GM10847 (cell line): ENCODE measurements around the gene ADAMTS6.

Source experiments
- POLR2A ChIP-seq: IDR thresholded peaks from 2 replicates; pipeline ENCODE4 v1.6.1; 2011; ENCODE audit not compliant: insufficient read length; ENCODE audit errors: extremely low read depth

Gene ADAMTS6

DNA sequence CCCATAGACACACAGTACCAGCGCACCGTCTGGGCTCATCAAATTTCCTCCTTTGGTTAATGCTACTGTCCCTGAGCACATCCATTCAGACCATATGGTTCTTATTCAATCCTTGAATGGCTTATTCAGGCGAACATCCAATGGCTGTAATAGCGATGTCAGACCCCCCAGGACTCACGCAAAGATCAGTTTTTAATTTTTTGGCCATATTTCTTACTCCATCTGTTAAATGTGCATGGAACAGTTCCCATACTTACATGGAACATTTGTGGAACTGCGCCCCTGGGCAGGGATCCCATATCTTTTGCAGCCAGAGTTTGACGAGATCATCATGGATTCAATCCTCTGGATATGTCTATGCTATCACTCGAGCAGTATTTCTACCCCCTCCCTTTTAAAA is 213.2 kb downstream of the ADAMTS6 start:
- TF ChIP-seq POLR2A = no peak

DNA sequence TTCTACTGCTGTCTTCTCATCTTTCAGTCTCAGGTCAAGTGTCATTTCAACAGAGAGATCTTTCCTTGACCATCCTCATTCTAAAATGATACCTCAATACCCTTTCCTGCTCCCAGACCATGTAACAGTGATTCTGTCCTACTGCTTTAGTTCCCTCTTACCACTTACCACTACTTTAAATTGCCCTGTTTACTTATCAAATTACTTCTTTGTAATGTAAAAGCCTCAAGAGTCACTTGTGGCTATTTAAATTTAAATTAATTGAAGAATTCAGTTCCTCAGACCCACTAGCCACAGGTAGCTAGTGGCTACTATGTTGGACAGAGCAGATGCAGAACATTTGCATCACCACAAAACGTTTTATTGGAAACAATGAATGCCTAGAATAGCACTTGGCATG is 217.3 kb downstream of the ADAMTS6 start:
- TF ChIP-seq POLR2A = no peak

DNA sequence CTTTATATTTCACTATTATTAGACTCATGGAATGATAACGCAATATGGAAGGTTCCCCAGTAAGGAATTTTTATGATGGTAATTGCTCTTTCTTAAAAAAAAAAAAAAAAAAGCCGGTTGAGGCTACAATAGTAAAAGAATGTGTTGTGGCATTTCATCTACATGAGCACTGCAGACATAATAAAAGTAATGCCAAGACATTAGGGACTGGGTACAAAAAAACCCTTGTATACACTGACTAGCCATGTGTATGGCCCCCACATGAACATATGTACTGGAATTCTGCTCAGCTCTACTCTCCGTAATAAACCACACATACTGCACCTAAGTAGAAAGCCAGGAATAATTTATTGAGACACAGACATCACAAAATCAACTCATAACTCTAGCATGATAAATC is 218.4 kb downstream of the ADAMTS6 start:
- no peak for TF ChIP-seq POLR2A

DNA sequence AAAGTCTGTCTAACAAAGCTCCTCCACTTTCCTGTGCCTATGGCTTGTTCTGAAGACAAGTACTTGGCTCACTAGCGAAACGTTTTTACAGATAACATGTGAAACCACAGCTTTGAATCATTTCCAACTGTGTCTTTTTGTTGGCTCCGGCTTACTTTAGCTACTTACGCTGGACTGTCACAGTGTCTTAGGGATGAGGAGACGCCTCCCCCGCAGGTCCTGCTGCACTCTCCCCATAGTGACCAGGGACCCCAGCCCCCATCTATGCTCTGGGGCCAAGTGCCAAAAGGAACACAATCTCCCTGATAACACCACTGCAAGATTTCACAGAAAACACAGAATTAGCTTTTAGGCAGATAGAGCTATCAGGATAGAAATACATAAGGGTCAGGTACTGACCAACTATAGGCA is 219.1 kb downstream of the ADAMTS6 start:
- TF ChIP-seq POLR2A = no peak

DNA sequence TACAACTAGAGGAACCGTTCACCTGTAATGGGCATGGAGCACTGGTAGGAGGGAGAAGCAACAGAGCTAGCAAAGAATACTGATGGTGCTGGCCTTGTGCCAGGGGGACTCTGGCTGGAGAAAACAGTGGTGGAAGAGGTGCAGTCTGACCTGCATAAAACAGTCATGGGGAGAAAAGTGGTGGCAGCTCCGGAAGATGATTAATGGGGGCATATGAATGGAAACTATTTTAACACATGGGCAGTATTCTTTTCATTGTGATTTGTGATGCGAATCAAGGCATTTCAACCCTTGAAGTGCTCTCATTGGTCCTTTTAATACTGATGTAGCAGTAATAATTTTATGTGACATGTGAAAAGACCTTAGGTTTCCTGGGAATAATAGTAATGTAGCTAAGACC is 219.6 kb downstream of the ADAMTS6 start:
- no peak for TF ChIP-seq POLR2A

DNA sequence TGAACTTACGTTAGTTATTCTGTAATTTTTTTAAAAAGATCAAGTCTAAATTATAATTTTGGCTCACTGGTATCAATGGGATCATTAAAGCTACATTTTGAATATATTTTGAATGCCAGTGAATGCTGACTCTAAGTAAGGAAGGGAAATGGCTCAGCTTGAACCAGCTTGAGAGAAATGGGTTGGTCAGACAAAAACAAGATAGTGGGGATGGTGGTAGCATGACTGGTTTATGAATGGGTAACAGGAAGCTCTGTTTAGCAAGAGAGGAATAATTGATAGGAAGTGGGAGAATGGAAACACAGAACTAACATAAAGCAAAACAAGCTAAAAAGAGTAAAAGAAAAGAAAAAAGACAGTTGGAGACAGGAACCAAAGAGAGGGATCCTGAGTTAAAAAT is 220.2 kb downstream of the ADAMTS6 start:
- TF ChIP-seq POLR2A = no peak

DNA sequence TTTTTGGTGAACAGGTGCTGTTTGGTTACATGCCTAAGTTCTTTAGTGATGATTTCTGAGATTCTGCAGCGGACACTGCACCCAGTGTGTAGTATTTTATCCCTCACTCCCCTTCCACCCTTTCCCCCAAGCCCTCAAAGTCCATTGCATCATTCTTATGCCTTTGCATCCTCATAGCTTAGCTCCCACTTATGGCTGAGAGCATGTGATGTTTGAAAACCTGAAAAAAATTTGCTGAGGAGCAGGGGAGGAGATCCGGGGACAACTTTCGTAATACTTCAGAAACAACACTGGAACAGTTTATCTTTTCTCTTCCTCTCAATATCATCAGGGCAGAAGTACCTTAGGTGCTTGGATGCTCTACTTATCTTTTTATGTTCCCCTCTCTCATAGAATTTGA is 226.4 kb downstream of the ADAMTS6 start:
- TF ChIP-seq POLR2A = no peak

DNA sequence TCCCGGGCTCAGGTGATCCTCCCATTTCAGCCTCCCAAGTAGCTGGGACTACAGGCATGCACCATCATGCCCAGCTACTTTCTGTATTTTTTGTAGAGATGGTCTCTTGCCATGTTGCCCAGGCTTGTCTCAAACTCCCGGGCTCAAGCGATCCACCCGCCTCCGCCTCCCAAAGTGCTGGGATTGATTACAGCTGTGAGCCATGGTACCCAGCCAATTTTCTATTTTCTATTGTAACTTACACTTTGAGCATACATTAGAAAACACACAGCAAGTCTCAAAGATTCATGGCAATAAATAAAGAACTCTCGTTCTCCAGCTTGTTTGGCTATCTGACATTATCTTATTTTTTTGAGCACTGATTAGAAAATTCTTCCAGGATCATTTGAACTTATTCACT is 228.7 kb downstream of the ADAMTS6 start:
- no peak for TF ChIP-seq POLR2A

DNA sequence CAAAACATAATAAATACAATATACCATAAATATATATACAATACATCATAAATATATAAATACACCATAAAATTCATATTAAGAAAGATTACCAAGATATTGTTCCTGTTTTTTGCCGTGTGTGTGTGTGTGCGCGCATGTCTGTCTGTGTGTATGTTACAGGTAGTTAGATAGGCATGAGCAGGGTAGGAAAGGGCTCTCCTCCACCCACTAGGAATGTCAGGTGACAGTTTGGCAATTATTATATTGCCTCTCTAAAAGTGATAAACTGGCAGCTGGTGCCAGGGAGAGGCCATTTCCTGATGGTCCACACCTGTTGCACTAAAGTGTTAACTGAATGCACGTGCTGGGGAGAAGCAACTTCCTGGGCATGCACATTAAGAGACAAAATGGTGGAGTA is 232.8 kb downstream of the ADAMTS6 start:
- TF ChIP-seq POLR2A = no peak

DNA sequence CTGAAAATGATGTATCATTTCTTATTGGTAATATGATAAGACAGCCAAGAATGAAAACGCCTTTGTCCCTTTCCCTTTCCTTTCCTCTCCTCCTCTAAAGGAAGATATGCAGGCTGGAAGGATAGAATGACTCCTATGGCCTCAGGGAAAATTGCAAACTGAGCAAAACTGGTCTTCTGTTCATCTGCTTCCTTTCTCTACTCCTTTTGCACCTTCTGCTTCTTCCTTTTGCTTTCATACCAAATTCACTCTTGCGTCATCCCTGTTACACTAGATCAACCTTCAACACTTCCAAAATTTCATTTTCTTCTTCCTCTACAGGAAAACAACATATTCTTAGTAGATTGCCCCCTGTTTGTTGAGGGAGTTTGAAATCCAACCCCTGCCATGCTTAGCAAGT is 234.1 kb downstream of the ADAMTS6 start:
- TF ChIP-seq POLR2A = no peak

DNA sequence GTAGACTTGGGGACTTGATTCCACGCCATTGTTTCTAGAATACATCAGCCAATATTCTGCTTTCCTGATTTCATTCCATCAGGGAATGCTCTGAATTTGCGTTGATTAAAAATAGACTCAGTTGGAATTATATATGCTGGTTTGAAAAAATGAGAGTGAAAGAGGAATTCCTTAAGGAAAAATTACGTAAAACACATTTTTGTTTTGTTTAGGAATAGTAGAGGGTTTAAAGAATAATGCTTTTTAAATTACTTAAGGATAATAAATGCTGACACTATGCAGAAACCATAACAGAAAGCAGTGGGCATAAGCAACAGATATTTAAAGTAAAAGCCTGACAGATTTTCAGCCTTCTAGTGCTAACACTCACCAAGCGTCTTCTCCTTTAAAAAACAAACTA is 235.0 kb downstream of the ADAMTS6 start:
- no peak for TF ChIP-seq POLR2A

DNA sequence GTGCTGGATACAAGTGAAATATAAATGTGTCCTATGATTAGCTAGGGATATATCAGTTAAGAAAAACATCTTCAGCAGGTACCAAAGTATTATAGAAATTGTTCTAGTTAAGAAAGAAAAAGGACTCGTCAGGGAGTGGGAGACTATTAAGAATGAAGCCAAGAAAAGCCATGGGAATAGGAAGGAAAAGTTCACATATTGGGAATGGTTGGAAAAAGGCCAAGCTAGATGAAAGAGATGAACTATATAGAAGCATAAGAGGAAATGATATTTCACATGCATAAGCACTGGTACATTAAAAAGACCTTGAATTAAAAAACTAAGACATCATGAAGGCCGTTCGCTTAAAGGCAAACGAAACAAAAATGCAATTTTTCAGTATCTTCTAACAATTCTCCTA is 237.7 kb downstream of the ADAMTS6 start:
- TF ChIP-seq POLR2A = no peak

DNA sequence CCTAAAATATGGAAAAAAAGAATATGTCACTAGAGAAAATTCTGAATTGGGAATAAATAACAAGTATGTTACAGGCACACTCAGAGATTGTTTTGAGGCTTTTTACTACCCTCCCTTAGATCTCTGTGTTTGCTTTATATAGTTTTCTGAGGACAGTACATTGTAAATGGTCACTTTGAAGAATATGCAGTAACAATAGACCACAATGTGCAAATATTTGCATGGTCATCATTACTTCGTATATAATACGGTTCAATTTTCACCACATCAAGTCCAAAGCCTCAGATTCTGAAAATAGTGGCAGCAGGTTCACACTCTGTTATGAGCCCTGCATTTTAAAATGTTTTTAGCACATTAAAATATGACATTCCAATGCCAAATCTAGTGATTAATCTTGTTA is 238.6 kb downstream of the ADAMTS6 start:
- TF ChIP-seq POLR2A = no peak

DNA sequence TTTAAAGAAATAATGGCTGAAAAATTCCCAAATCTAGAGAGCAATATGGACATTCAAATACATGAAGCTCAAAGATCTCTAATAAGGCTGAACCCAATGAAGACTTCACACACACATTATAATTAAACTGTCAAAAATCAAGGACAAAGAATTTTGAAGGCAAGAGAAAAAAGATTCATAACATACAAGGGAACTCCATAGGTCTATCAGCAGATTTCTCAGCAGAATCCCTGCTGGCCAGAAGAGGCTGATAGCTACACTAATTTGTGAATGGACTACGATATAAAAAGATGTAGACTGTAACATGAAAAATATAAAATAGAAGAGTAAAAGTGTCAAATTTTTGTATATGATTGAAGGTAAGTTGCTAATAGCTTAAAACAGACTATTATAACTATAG is 251.9 kb downstream of the ADAMTS6 start:
- TF ChIP-seq POLR2A = no peak

DNA sequence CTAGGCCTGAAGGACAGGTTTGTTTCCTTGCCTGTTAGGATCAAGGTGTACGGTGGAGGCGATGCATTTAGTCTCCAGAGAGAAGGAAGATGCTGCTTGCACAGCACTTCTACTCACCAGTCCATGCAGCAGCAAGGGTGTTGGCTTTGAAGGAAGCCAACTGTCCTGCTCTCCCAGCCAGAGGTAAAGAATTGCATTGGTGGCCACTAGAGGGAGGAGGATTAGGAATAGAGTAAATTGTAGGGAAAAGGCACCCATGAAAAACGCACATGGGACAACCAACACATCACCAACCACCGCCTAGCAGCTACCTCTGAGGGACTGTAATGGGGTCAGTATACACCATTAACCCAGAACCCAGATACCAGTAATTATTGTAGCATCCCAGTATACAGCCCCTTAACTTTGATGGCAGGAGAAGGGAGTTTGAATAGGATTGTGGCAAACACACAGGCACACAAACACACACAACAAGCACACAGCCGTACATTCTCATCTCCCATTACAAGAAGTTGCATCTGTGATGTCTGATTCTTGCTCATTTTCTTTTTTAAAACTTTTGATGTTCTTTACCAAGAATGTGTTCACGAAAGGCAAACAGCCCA is 267.7 kb downstream of the ADAMTS6 start:
- TF ChIP-seq POLR2A = no peak

DNA sequence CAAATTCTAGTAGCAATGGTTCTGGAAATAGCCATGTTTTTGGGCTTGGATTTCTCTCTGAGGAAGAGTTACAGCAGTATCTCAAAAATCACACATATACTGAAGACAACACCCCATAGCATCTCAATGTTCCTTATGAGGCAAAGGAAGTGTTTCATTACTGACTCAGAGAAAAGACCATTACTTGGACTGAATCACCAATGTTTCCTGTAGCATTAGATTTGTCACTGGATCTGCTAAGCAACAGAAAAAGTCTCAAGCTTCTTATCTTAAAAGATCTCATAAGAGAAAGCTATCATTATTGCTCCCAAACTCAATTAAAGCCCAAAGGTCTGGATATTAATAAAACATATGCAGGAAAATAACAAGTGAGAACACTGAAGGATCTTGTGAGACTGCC is 272.4 kb downstream of the ADAMTS6 start:
- no peak for TF ChIP-seq POLR2A

DNA sequence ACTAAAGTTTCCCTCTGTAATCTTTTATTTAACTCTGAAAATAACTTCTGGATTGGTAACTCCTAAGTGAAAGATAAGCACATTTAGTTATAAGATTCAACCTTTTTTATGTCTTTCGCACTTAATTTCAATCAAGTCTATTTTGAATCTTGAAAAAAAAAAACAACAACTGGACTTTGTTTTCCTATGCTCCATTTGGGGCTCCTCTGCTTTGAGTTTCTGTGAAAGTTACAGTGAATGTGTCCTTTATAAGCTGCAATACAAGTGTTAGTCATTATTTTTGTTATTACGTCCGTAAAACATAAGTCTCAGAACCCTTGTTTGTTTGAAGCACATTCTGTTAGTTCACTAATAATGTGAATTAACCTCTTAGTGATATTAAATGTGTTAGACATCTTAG is 276.8 kb downstream of the ADAMTS6 start:
- no peak for TF ChIP-seq POLR2A

DNA sequence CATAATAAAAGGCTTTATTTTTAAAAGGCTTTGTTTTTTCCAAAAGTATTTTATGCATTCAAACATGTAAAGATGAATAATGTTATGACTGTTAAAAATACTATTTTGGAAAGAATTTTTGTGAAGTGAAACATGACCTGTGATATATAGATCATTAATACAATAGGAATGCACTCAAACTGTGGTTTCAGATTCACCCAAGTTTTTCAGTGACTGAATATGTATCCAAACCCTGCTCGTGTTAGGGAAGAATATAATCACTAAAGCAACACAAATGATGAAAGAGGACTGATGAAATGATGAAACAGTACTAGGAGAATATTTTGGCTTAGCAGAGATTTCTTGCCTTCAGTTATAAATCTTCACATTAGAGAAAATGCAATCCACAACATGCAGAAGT is 278.0 kb downstream of the ADAMTS6 start:
- TF ChIP-seq POLR2A = no peak
